Testis (tissue), 2 donors: Measurements from ENCODE around the gene NRL.
"Not testable (repeated sequence)": the region's sequence is repeated elsewhere in the genome, so short reads cannot be mapped to it uniquely, and the experiment has no call there.

Experiments used
- POLR2A ChIP-seq: fragments of 450-650 bp; IDR thresholded peaks from one replicate; pipeline ENCODE4 v1.6.1; 2017; ENCODE audit warnings: antibody characterized with exemption, mild to moderate bottlenecking, moderate library complexity
- TF ChIP-seq, protein P1 (sequence below), 3 experiments: fragments of 450-650 bp in 2 of 3; fragments of 200-600 bp in 1 of 3; sonication (generic) in 1 of 3; IDR thresholded peaks; one replicate each; pipeline ENCODE4 v1.5.1; 2016 to 2019; ENCODE audit warnings: antibody characterized with exemption in 3 of 3, mild to moderate bottlenecking in 2 of 3, moderate library complexity in 1 of 3

DNA sequence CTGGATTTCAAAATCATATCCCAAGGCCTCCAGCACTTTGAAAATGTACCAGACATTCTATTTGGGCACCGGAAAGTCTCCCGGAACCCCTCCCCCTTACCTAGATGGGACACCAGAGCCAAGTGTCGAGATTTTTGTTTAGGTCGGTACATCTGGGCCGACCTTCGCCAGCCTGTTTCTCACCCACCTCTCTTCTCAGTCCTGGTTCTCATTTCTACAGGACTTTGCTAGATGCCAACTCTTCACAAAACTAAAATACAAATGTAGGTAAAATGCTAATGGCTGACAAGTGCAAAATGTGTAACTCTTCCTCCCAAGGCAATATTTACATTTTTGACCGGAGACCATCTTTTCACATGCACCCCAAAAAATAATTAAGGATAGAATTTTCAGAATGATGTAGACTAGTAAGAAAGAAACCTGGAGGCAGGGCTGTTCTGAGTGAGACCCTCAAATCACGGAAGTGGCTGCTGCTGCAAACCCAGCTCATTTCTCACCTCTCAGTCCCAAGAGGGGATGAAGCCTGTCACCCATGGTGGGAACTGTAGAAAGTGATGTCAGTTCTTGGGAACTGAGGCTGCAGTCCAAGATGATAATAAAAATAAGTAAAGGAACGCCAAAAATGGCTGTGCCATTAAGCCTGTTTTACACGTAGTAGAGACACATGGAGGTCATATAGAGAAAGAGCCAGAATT lies 77.6 kb downstream of the NRL start:
- TF ChIP-seq, protein P1, sequence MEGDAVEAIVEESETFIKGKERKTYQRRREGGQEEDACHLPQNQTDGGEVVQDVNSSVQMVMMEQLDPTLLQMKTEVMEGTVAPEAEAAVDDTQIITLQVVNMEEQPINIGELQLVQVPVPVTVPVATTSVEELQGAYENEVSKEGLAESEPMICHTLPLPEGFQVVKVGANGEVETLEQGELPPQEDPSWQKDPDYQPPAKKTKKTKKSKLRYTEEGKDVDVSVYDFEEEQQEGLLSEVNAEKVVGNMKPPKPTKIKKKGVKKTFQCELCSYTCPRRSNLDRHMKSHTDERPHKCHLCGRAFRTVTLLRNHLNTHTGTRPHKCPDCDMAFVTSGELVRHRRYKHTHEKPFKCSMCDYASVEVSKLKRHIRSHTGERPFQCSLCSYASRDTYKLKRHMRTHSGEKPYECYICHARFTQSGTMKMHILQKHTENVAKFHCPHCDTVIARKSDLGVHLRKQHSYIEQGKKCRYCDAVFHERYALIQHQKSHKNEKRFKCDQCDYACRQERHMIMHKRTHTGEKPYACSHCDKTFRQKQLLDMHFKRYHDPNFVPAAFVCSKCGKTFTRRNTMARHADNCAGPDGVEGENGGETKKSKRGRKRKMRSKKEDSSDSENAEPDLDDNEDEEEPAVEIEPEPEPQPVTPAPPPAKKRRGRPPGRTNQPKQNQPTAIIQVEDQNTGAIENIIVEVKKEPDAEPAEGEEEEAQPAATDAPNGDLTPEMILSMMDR (IDR thresholded peaks at IDR 0.05), result not testable (repeated sequence)
- TF ChIP-seq POLR2A, result not testable (repeated sequence)
